GM12864 (cell line): Measurements from ENCODE around the gene METTL23.

Source experiments
- DNase-seq: peaks from one replicate; pipeline ENCODE4 v3.0.0-alpha.2; 2011; ENCODE audit warnings: low read depth
- H3K4me3 ChIP-seq: 2 replicates; pipeline ENCODE4 v1.5.1; 2011; ENCODE audit warnings: mild to moderate bottlenecking, low read depth, low read length, control low read depth
- TF ChIP-seq, protein P1 (sequence below): IDR thresholded peaks from 2 replicates; pipeline ENCODE4 v1.5.1; 2011; ENCODE audit warnings: low read depth, mild to moderate bottlenecking, moderate library complexity, low read length, control low read depth, inconsistent platforms; ENCODE audit errors: missing control alignments

The METTL23 gene

DNA sequence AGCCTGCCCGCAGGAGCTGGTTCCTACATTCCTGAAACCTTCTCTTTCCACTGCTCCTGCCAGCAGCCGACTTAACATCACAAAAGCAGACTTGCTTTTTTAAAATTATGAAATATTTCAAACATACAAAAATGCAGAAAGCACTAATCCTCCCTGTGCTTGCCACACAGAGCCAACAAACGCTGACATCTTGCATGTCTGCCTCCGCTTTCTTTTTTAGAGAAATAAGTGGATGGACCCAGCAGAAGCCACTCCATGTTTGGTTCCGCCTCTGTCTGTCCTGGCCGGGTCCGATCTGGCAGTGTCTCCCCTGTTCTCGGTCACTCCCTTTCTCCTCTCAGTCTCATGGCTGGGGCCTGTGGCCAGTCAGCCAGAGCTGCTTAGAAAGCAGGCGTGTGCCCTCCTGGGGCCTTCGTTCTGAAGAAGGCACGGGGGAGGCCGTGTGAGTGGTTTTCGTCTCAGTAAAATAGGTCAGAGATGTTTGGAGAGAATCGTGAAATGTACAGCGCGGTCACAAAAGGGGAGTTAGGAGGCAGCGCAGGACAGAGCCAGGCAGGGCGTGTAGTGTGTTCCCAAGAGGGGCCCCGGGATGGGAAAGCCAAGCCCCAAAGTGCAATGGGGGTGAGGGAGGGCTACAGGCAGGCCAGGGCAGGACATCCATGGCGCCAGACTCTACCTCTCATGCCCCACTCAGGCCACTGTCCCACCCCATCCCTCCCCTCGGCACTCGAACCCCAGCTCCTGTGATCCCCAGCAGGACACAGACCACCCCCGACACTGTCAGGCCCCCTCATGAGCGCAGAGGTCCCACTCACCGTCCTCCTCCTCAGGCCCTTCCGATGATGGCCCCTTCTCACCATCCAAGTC, 39.1 kb upstream of the METTL23 start:
- TF ChIP-seq, protein P1, sequence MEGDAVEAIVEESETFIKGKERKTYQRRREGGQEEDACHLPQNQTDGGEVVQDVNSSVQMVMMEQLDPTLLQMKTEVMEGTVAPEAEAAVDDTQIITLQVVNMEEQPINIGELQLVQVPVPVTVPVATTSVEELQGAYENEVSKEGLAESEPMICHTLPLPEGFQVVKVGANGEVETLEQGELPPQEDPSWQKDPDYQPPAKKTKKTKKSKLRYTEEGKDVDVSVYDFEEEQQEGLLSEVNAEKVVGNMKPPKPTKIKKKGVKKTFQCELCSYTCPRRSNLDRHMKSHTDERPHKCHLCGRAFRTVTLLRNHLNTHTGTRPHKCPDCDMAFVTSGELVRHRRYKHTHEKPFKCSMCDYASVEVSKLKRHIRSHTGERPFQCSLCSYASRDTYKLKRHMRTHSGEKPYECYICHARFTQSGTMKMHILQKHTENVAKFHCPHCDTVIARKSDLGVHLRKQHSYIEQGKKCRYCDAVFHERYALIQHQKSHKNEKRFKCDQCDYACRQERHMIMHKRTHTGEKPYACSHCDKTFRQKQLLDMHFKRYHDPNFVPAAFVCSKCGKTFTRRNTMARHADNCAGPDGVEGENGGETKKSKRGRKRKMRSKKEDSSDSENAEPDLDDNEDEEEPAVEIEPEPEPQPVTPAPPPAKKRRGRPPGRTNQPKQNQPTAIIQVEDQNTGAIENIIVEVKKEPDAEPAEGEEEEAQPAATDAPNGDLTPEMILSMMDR, result no peak
- no peak overlapping the region for H3K4me3 ChIP-seq
- DNase-seq, result no peak

DNA sequence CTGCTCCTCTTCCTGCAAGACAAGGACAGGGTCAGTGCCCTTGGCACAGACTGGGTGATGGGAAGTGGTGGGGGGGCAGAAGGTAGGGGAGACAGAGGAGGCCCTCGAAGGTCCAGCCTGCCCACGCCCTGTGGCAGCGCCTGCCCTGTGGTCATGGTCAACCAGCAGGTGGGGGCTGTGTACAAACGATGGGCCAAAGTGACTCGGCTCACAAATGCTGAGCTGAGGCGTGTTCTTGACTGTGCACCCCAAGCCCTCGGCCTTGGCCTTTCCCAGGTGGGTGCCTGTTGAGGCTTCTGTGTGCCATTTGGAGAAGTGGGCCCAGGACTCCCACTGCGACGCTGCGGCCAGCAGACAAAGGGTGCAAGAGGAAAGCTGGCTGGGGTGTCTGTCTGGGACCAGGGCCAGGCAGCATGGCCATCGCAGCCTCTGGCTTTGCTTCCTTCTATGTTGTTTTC, 38.4 kb upstream of the METTL23 start:
- H3K4me3 ChIP-seq, result no peak overlapping the region
- TF ChIP-seq, protein P1, result no peak
- DNase-seq, result no peak

DNA sequence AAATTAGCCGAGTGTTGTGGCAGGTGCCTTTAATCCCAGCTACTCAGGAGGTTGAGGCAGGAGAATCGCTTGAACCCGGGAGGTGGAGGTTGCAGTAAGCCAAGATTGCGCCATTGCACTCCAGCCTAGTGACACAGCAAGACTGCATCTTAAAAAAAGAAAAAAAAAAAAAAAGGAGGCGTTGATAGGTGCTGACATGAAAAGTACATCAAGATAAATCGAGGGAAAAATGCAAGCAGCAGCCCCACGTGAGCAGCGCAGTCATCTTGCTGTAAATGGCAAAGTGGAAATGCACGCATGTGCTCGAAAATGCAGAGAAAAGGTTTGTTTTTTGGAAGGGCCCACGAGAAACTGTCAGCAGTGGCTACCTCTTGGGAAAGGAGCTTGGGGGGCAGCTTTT, 36.8 kb upstream of the METTL23 start:
- TF ChIP-seq, protein P1, result no peak
- H3K4me3 ChIP-seq, result no peak overlapping the region
- DNase-seq, result no peak

DNA sequence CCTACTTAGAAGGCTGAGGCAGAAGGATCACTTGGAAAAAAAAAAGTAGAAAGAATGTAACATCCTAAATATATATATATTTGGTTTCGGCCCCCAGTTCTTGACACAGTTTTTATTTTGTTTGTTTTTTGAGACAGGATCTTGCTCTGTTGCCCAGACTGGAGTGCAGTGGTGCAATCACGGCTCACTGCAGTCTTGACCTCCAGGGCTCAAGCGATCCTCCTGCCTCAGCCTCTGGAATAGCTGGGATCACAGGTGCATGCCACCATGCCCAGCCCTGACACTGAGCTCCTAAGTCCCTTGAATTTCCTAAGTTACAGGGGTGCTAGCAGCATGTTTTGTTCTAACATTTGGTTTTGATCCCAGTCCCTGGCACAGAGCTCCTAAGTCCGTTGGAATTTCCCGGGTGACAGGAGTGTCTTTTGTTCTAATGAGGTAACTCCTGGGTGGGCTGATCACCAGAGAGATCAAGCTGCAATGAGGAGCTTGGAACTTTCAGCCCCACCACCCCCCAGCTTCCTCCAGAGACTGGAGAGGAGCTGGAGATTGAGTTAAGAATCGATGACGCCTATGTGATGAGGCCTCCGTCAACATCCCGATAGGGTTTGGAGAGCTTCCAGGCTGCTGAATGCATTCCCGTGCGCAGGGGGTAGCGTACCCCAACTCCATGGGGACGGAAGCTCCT, 35.9 kb upstream of the METTL23 start:
- TF ChIP-seq, protein P1, result no peak
- DNase-seq, result no peak
- no peak overlapping the region for H3K4me3 ChIP-seq

DNA sequence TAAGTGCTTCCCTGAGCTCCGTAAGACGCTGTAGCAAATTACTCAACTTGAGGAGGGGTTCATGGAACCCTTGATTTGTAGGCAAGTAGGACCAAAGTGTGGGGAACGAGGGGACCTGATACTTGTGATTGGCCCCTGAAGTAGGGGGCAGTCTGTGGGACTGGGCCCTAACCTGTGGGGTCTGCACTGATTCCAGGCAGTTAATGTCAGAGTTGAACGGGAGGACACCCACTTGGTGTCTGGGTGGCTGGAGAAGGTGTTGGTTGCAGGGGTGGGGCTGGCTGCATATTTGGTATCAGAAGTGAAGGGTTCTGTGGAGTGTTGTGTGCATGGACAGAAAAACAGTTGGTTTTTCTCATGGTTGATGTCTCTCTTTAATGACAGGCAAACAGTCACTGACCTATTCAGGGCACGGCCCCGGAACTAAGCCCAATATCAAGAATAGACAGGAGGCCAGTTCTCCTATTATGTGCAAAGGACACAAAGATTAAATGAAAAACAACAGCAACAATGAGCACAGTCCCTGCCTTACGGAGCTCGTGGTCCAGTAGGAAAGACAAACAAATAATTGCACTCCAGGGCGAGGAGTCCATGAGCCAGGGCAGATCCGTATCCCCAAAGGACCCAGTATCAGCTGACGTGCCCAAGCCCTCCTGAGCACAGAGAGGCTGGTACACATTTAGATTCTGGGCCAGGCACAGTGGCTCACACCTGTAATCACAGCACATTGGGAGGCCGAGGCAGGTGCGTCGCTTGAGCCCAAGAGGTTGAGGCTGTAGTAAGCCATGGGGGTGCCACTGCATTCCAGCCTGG, 35.1 kb upstream of the METTL23 start:
- TF ChIP-seq, protein P1, result no peak
- no peak overlapping the region for H3K4me3 ChIP-seq
- no peak for DNase-seq

DNA sequence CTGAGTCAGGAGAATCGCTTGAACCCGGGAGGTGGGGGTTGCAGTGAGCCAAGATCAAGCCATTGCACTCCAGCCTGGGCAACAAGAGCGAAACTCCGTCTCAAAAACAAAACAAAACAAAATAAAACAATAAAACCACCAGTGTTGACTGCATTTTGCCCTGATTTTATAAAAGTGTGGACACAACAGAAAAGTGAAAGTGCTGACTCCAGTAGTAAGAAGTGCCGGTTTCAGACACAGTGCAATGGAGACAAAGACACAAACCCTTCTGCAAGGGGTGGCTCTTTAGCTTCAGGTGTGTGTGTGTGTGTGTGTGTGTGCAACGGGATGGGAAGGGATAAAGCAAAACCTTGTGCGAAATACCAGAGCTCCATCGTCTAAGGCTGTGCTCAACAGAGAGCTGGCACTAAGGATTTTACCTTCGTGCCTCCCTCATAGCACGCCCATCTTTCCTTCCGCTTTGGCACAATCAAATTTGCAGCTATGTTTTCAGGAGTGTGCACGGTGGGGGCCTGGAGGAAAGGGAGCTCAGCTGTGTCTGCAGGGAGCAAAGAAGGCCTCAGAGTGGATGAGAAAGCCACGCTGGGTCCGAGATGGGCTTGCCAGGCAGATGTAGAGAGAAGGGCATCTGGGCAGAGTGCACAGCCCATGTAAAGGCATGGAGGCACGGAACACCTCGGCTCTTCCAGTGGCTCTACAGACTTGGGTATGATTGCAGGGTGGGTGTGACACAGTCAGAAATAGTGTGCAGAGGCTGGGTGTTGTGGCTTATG, 31.4 kb upstream of the METTL23 start:
- TF ChIP-seq, protein P1, result no peak
- no peak for DNase-seq
- H3K4me3 ChIP-seq, result no peak overlapping the region
